Ovary (tissue), 3 donors: ENCODE measurements around the gene EXT2.

Source experiments
- EP300 ChIP-seq: sonication (generic); formaldehyde crosslinking; IDR thresholded peaks from one replicate; pipeline ENCODE4 v1.6.1; 2017; ENCODE audit warnings: antibody characterized with exemption
- POLR2A ChIP-seq: fragments of 450-650 bp; IDR thresholded peaks from one replicate; pipeline ENCODE4 v1.6.1; 2017; ENCODE audit warnings: antibody characterized with exemption, mild to moderate bottlenecking, moderate library complexity
- TF ChIP-seq, protein P1 (sequence below), 3 donors: fragments of 450-650 bp in 2 of 3; fragments of 200-600 bp in 1 of 3; IDR thresholded peaks; one replicate each; pipeline versions ENCODE4 v1.5.1 to v1.8.0; 2016 to 2022; ENCODE audit warnings: antibody characterized with exemption in 3 of 3, mild to moderate bottlenecking in 1 of 3
- donor health status: DM: no; HTN: no; CAD: no.

DNA sequence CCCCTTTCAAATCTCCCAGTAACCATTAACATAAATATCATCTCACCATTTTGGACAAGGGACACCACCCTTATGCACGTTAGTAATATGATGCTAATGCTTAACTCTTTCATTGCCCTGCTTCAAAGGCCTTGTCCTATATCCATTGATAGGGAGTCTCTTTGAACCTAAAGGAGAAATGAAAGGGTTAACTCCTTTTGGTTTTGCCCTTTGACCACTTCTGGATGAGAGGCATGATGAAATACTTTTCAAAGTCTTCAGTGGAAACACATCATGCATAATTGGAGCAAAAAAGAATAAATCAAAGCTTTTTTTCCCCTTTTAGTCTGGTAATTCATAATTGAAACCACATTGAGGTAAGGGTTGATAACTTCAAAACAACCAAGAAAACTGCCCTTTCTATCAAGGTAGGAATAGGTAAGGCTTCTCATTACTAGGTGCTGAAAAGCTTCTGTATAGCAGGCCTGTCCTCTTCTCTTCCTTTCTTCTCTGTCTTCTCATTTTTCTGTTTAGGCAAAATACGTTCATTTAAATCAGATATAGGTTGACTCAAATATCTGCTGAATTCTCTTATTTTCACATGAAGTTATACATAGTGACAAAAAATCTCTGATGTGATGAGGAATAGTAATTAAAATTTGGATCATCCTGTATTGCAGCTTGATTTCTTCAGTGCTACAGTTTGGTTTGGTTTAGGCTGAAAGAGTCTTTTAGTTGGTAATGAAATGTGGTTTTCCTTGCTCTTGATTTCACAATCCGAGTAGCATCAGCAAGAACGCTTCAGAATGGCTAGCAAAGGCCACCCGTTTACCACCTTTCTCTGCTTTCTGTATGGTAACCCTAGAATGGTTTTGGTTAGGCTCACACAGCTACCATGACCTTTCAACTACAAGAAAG lies 94.8 kb downstream of the EXT2 start:
- TF ChIP-seq, protein P1, sequence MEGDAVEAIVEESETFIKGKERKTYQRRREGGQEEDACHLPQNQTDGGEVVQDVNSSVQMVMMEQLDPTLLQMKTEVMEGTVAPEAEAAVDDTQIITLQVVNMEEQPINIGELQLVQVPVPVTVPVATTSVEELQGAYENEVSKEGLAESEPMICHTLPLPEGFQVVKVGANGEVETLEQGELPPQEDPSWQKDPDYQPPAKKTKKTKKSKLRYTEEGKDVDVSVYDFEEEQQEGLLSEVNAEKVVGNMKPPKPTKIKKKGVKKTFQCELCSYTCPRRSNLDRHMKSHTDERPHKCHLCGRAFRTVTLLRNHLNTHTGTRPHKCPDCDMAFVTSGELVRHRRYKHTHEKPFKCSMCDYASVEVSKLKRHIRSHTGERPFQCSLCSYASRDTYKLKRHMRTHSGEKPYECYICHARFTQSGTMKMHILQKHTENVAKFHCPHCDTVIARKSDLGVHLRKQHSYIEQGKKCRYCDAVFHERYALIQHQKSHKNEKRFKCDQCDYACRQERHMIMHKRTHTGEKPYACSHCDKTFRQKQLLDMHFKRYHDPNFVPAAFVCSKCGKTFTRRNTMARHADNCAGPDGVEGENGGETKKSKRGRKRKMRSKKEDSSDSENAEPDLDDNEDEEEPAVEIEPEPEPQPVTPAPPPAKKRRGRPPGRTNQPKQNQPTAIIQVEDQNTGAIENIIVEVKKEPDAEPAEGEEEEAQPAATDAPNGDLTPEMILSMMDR (IDR thresholded peaks at IDR 0.05): no peak
- TF ChIP-seq EP300 (no peak), POLR2A (no peak)
